ENCODE measurements around the gene LGALS14. TPM values are rescaled to one million over a fixed set of nuclear protein-coding genes. Genes with fewer than 3 reads are reported as not detected.
"Not testable (repeated sequence)": the region's sequence is repeated elsewhere in the genome, so short reads cannot be mapped to it uniquely, and the experiment has no call there.

Gene LGALS14, protein sequence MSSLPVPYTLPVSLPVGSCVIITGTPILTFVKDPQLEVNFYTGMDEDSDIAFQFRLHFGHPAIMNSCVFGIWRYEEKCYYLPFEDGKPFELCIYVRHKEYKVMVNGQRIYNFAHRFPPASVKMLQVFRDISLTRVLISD
- not detected for total RNA-seq

- ATAC-seq (no peak), DNase-seq (ENCODE audit: low spot score) (no peak)
Measured at GRCh38 chr19:39704181-39705044, at the start of gene LGALS14. TSS of gene LGALS14 (plus strand) at chr19:39704481. CDS start at chr19:39704529, 48 bp downstream.

- ATAC-seq (no peak), DNase-seq (ENCODE audit: low spot score) (no peak)
Measured at GRCh38 chr19:39655613-39656012, 48.7 kb upstream of the LGALS14 start, which contains the start of gene LGALS16. TSS of gene LGALS16 (plus strand) at chr19:39655913. CDS start at chr19:39655962, 49 bp downstream.

DNA sequence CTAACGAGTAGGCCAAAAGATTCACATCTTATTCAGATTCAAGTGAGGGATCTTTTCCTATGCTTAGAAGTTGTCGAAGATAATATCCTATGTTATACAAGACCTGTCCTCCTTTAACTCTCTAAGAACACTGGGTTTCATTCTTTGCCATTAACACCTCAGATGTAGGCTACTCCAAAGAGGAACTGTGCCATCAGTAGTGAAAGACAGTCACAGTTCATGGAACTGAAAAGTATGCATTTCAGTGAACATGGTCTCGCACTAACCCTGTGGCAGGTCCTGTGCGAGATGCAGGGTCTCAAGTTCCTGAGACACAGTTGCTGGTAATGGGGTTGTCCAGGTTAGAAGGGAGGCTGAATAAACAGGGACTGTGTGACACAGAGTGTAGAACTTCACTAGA, 44.5 kb upstream of the LGALS14 start:
- ATAC-seq (no peak), DNase-seq (ENCODE audit: low spot score) (no peak)

GRCh38 chr19:39660661-39661060, 43.6 kb upstream of the LGALS14 start:
- no peak for ATAC-seq
- no peak for DNase-seq (ENCODE audit: low spot score)

DNA sequence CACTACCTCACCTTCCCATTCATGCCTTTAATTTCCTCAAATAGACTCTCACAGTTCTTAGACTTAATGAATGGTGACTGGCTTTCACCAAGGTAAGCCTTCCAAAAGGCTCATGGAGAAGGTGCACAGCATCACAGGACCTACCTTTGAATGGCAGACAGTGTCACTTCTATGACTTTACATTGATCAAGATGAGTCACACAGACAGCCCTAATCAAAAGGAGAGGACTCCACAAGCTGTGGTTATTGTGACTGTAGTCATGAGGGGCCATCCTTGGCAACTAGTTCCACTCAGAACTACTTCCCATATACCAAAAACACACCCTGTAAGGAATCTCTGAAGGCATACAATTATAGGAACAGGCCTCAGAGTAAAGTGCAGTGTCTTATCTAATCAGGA, 42.7 kb upstream of the LGALS14 start:
- ATAC-seq: no peak
- DNase-seq (ENCODE audit: low spot score): no peak

DNA sequence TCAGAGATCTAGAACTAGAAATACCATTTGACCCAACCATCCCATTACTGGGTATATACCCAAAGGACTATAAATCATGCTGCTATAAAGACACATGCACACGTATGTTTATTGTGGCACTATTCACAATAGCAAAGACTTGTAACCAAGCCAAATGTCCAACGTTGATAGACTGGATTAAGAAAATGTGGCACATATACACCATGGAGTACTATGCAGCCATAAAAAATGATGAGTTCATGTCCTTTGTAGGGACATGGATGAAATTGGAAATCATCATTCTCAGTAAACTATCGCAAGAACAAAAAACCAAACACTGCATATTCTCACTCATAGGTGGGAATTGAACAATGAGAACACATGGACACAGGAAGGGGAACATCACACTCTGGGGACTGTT, 34.4 kb upstream of the LGALS14 start:
- not testable (repeated sequence) for DNase-seq (ENCODE audit: low spot score); ATAC-seq

- no peak for ATAC-seq
- no peak for DNase-seq (ENCODE audit: low spot score)
Measured at GRCh38 chr19:39670998-39671397, 33.3 kb upstream of the LGALS14 start.

GRCh38 chr19:39671739-39672363, 32.4 kb upstream of the LGALS14 start:
- ATAC-seq (peak; percentile 92), DNase-seq (ENCODE audit: low spot score) (no peak)

DNA sequence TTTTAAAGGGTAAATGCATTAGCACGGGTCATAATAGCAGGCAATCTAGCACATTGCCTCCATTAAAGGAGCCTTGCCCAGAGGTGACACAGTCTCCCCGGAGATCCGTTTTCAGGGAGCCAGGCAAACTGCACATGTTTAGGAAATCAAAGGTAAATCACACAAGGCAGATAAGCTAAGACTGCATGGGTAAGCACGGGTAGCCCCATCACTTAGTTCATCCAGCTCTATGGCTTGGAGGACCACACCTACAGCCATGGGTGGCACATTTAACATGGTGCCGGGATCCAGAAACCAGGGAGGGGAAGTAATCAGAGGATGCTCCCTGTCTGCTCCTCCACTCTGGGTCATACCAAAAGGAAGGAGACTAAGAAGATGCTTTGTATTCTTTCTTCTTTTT, 31.8 kb upstream of the LGALS14 start:
- DNase-seq (ENCODE audit: low spot score) (no peak), ATAC-seq (no peak)

DNA sequence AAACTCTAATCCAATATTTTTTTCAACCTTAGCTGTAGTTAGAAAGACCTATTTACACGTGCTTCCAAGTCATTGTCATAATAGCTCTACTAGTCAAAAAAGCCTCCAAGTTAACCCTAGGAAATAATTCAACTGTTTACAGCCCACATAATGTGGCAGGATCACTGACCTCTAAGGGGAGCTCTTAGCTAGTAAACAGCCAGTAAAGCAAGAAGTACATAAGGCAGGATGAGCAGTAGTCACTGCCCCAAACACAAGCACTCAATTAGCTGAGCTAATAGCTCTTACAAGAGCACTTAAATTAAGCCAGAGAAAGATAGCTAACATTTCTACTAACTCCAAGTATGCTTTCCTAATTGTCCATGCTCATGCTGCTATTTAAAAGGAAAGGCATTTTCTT, 30.4 kb upstream of the LGALS14 start:
- not testable (repeated sequence) for ATAC-seq; DNase-seq (ENCODE audit: low spot score)

- ATAC-seq: no peak
Measured at GRCh38 chr19:39676004-39676403, 28.3 kb upstream of the LGALS14 start.

DNA sequence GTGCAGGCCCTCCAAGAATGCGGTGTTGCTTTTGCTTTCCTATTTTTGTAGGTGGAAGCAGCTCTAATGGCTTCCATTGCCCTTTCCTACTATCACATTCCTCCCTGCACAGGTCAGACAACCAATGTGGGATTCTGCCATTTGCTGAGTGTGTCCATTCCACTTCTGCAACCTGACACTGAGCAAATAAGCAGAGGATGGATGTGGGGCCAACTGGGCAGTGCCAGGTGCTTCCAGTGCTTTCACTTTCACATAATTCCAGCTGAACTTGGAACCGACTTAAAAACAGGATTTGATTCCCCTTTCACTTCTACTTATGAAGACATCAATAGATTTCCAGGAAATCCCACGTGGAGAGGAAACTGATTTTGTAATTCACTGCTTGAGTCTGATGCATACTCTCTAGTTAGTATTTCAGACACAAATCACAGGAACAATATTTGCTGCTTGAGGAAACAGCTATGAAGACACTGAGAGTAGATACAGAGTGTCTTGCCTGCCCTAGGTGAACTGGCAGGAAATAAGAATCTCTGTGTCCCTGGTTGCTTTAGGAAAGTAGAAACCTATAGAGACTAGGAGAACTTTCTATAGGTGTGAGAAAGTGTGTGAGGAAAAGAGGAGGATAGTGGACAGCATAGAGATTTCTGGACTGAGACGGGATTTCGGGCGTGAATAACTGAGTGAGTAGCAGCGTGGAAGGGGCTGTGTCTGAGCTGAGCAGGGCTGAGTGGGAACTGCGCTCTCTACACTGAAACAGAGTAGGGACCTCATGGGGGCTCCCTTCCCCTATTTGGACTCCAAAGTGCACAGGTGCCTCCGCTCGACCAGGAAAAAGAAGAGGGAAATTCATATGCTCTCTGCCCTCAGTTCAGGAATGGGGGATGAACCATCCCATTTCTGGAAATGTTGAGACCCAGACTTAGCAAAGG, 26.1 kb upstream of the LGALS14 start:
- ATAC-seq: peak; percentile 98

More at GRCh38 chr19:39676004-39676403, 28.3 kb upstream of the LGALS14 start:
- DNase-seq (ENCODE audit: low spot score): no peak

GRCh38 chr19:39679056-39679790, 25.1 kb upstream of the LGALS14 start:
- DNase-seq (ENCODE audit: low spot score) (no peak), ATAC-seq (no peak)

More for the DNA sequence above, 26.1 kb upstream of the LGALS14 start:
- DNase-seq (ENCODE audit: low spot score): peak; percentile 70

GRCh38 chr19:39679791-39680168, 24.5 kb upstream of the LGALS14 start:
- no peak for ATAC-seq

DNA sequence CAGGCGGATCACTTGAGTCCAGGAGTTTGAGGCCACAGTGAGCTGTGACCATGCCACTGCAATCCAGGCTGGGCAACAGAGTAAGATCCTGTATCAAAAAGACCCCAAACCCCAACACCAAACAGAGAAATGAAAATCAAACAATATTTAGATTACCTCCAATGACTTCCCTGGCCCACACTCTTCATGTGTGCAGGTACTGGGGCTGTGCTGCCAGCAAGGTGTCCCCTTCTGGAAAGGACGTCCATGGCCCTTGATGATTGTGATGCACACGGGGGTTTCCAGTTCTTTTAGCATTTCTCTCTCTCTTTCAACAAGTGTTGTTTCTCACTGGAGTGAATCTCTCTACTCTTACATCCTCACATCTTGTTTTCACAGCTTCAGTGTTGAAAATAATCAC, 23.7 kb upstream of the LGALS14 start:
- ATAC-seq: no peak
- no peak for DNase-seq (ENCODE audit: low spot score)

More at GRCh38 chr19:39679791-39680168, 24.5 kb upstream of the LGALS14 start:
- no peak for DNase-seq (ENCODE audit: low spot score)

GRCh38 chr19:39681416-39681815, 22.9 kb upstream of the LGALS14 start:
- ATAC-seq: no peak
- DNase-seq (ENCODE audit: low spot score): no peak

DNA sequence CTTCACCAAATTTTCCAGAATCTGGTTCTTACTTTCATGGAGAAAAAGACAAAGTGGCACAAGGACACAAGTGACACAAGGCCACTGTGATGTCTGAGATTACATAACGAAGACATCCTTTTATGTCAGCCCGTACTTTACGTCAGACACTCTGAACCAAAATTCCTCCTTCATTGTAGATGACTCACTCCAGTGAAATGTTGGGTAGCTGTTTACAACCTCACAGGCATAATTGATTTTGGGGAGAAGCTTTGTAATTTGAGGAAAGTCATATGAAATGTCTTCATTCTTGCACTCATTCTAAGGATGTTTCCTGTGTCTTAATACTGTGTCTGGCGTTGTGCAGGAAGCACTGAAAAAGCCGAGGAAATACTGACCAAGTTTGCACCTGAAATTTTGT, 20.0 kb upstream of the LGALS14 start:
- no peak for DNase-seq (ENCODE audit: low spot score)
- no peak for ATAC-seq

- DNase-seq (ENCODE audit: low spot score) (no peak), ATAC-seq (no peak)
Measured at GRCh38 chr19:39686739-39687138, 17.5 kb upstream of the LGALS14 start.

DNA sequence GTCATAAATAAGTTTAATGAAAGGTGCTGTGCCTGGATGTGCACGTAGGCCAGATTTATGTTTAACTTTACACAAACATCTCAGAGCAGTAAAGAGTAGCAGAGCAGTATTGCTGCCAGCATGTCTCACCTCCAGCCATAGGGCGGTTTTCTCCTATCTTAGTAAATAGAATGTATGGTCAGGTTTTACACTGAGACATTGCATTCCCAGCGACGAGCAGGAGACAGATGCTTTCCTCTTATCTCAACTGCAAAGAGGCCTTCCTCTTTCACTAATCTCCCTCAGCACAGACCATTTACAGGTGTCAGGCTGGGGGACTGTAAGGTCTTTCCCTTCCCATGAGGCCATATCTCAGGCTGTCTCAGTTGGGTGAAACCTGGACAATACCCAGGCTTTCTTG, 15.6 kb upstream of the LGALS14 start:
- not testable (repeated sequence) for DNase-seq (ENCODE audit: low spot score); ATAC-seq

DNA sequence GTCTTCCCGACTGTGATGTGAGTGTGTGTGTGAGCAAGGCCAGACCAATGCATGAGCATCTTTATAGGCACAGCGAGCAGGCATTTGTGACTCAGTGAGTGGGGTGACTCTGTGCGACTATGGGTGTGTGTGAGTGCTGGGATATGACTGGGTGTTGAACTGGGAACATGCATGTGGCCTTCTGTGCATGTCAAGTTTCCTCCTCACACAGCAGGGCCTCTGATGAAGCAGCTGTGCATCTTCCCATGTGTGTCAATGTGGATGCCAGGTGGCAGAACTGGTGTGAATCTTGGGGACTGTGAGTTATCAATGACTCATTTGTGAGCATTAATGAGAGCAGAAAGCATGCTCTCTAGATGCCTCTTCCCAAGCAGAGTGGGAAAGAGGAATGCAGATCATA, 12.1 kb upstream of the LGALS14 start:
- DNase-seq (ENCODE audit: low spot score): no peak
- no peak for ATAC-seq

All from left lobe of liver (tissue), 2 donors.